Sigmoid colon (tissue), 7 donors: ENCODE measurements around the gene VWA5B1. TPM values are rescaled to one million over a fixed set of nuclear protein-coding genes. Genes with fewer than 3 reads are reported as not detected.

Experiments used
- DNase-seq: peaks from one replicate; pipeline ENCODE4 v3.0.0-alpha.2; 2019
- H3K27ac ChIP-seq, 4 donors: fragments of 200-600 bp; sonication (generic); one replicate each; pipeline ENCODE4 v1.5.1; 2016 to 2019; ENCODE audit warnings: mild to moderate bottlenecking in 1 of 4
- H3K27me3 ChIP-seq, 3 donors: fragments of 200-600 bp; sonication (generic); one replicate each; pipeline ENCODE4 v1.5.1; 2019; ENCODE audit warnings: mild to moderate bottlenecking in 1 of 3
- H3K36me3 ChIP-seq, 4 donors: fragments of 200-600 bp; sonication (generic); one replicate each; pipeline ENCODE4 v1.5.1; 2016 to 2019
- H3K4me1 ChIP-seq, 4 donors: fragments of 200-600 bp; sonication (generic); one replicate each; pipeline ENCODE4 v1.5.1; 2017 to 2019
- H3K4me3 ChIP-seq, 4 donors: fragments of 200-600 bp; sonication (generic); one replicate each; pipeline ENCODE4 v1.5.1; 2017 to 2019; ENCODE audit warnings: mild to moderate bottlenecking in 2 of 4, moderate library complexity in 1 of 4
- H3K9me3 ChIP-seq, 4 donors: fragments of 200-600 bp in 3 of 4; sonication (generic) in 3 of 4; one replicate each; pipeline versions ENCODE4 v1.5.1 to v1.6.1; 2013 to 2019
- CTCF ChIP-seq, 4 experiments: fragments of 450-650 bp in 3 of 4; fragments of 200-600 bp in 1 of 4; IDR thresholded peaks; one replicate each; pipeline ENCODE4 v1.5.1; 2016 to 2019; ENCODE audit warnings: antibody characterized with exemption in 4 of 4, mild to moderate bottlenecking in 3 of 4, moderate library complexity in 2 of 4
- EP300 ChIP-seq, 4 donors: sonication (generic); formaldehyde crosslinking; IDR thresholded peaks; one replicate each; pipeline ENCODE4 v1.6.1; 2017; ENCODE audit warnings: antibody characterized with exemption in 4 of 4
- POLR2A ChIP-seq, 2 donors: fragments of 450-650 bp; IDR thresholded peaks; one replicate each; pipeline ENCODE4 v1.6.1; 2016; ENCODE audit warnings: antibody characterized with exemption in 2 of 2, mild to moderate bottlenecking in 2 of 2, moderate library complexity in 2 of 2
- POLR2AphosphoS5 ChIP-seq, 4 donors: sonication (generic); formaldehyde crosslinking; IDR thresholded peaks; one replicate each; pipeline ENCODE4 v1.6.1; 2017; ENCODE audit warnings: antibody characterized with exemption in 4 of 4
- WGBS, 2 donors: extraction: QIAGEN DNeasy Blood & Tissue Kit; methylation state at CpG; one replicate each; pipeline ENCODE4 v1.1.7; 2013; 5-methylcytosine and 5-hydroxymethylcytosine counted together
- intact Hi-C: fragments of 100-400 bp; cut with DNase I; formaldehyde crosslinking; loops from one replicate; pipeline ENCODE4 v1.15.1; 2023
- polyA plus RNA-seq, 3 donors: library from polyadenylated mRNA; stranded (reverse); fragments of 200-250 nt; gene quantifications; one replicate each; pipeline ENCODE4 v1.2.3, GENCODE V29; 2013
- total RNA-seq, 4 donors: library from RNA; depleted of rRNA; stranded (reverse); fragments of >200 nt; gene quantifications; one replicate each; pipeline ENCODE4 v1.1.0, GENCODE V29; 2016
- donor health status: healthy with polysubstance abuse.
- donor health status: Bipolar disorder and iron deficiency.
- donor health status: healthy.

The VWA5B1 gene
- total and polyA plus RNA-seq, 7 donors, result 0.16 to 0.22 TPM; not detected in 5

- Histone ChIP-seq H3K27ac (no peak overlapping the region), H3K9me3 (no peaks in the 10 kb centered on the region), H3K4me3 (no peak overlapping the region), H3K36me3 (no peaks in the 10 kb centered on the region), H3K4me1 (peaks cover 0 to 22% (median 20%) of the 10 kb centered on the region in 4 donors), H3K27me3 (peaks cover 21 to 91% (median 64%) of the 10 kb centered on the region in 3 donors)
- intact Hi-C loops, result no loop called here
- TF ChIP-seq POLR2AphosphoS5 (IDR thresholded peaks at IDR 0.05) (no peak), CTCF (IDR thresholded peaks at IDR 0.05) (no peak), EP300 (IDR thresholded peaks at IDR 0.05) (no peak), POLR2A (IDR thresholded peaks at IDR 0.05) (no peak)
- WGBS, 2 donors, result 15 to 53% methylated on average over 10 of the region's 10 CpGs
- DNase-seq, result no peak
Observed at GRCh38 chr1:20367626-20368025, 77.0 kb downstream of the VWA5B1 start.

GRCh38 chr1:20368866-20369470 is 78.3 kb downstream of the VWA5B1 start:
- WGBS, 2 donors, result 82 to 91% methylated on average over 7 of the region's 7 CpGs
- TF ChIP-seq CTCF (IDR thresholded peaks at IDR 0.05), result no peak
- TF ChIP-seq POLR2AphosphoS5 (IDR thresholded peaks at IDR 0.05), result no peak
- TF ChIP-seq POLR2A (IDR thresholded peaks at IDR 0.05), result no peak
- TF ChIP-seq EP300 (IDR thresholded peaks at IDR 0.05), result no peak
- Histone ChIP-seq H3K4me1 (peaks cover 0 to 22% (median 20%) of the 10 kb centered on the region in 4 donors), H3K36me3 (no peaks in the 10 kb centered on the region), H3K9me3 (no peaks in the 10 kb centered on the region), H3K4me3 (no peak overlapping the region), H3K27me3 (peaks cover 21 to 82% (median 56%) of the 10 kb centered on the region in 3 donors), H3K27ac (no peak overlapping the region)
- intact Hi-C loops, result no loop called here
- DNase-seq, result peak; percentile 54

- Histone ChIP-seq H3K27ac (no peak overlapping the region), H3K36me3 (no peaks in the 10 kb centered on the region), H3K4me1 (peaks cover 0 to 21% (median 20%) of the 10 kb centered on the region in 4 donors), H3K9me3 (no peaks in the 10 kb centered on the region), H3K4me3 (no peak overlapping the region), H3K27me3 (peaks cover 18 to 74% (median 39%) of the 10 kb centered on the region in 3 donors)
- intact Hi-C loops, result no loop called here
- TF ChIP-seq POLR2AphosphoS5 (IDR thresholded peaks at IDR 0.05) (no peak), EP300 (IDR thresholded peaks at IDR 0.05) (no peak), POLR2A (IDR thresholded peaks at IDR 0.05) (no peak), CTCF (IDR thresholded peaks at IDR 0.05) (no peak)
- DNase-seq, result peak; percentile 42
- WGBS, 2 donors, result 68 to 75% methylated on average over 8 of the region's 8 CpGs
Observed at GRCh38 chr1:20370698-20371097, 80.0 kb downstream of the VWA5B1 start.

- Histone ChIP-seq H3K27me3 (peaks cover 11 to 74% (median 36%) of the 10 kb centered on the region in 3 donors), H3K27ac (no peak overlapping the region), H3K4me3 (no peak overlapping the region), H3K9me3 (no peaks in the 10 kb centered on the region), H3K36me3 (no peaks in the 10 kb centered on the region), H3K4me1 (peaks cover 0 to 13% (median 13%) of the 10 kb centered on the region in 4 donors)
- DNase-seq, result peak; percentile 21
- TF ChIP-seq EP300 (IDR thresholded peaks at IDR 0.05), result no peak
- TF ChIP-seq CTCF (IDR thresholded peaks at IDR 0.05), result no peak
- no peak for TF ChIP-seq POLR2AphosphoS5 (IDR thresholded peaks at IDR 0.05)
- TF ChIP-seq POLR2A (IDR thresholded peaks at IDR 0.05), result no peak
- intact Hi-C loops, result no loop called here
- 37 to 52% methylated on average over 6 of the region's 6 CpGs for WGBS, 2 donors
Observed at GRCh38 chr1:20371411-20371810, 80.7 kb downstream of the VWA5B1 start.
